ENCODE results near the gene MTCP1. TPM values are rescaled to one million over a fixed set of nuclear protein-coding genes. Genes with fewer than 3 reads are reported as not detected.
A peak's percentile ranks its signal among the peaks of the same experiment; 100 is the strongest.

The MTCP1 gene
- total RNA-seq, result 4.2 and 5.2 TPM in 2 replicates

GRCh38 chrX:155070975-155071693 lies at the start of gene MTCP1, which contains the start of the genes BRCC3 and CMC4:
TSS of gene MTCP1 (minus strand) at chrX:155071136. CDS start at chrX:155066010, 5,126 bp downstream.
TSS of gene BRCC3 (plus strand) at chrX:155071508. CDS start at chrX:155071528, 20 bp downstream.
TSS of gene CMC4 (minus strand) at chrX:155071136. CDS start at chrX:155064023, 7,113 bp downstream.
- peak; percentile 56 for DNase-seq (ENCODE audit: low read depth)

- DNase-seq (ENCODE audit: low read depth), result peak; percentile 0
Measured at GRCh38 chrX:155115174-155115819, 44.4 kb upstream of the MTCP1 start.

GRCh38 chrX:155113097-155113496 lies 42.2 kb upstream of the MTCP1 start:
- DNase-seq (ENCODE audit: low read depth), result no peak

- no peak for DNase-seq (ENCODE audit: low read depth)
Measured at GRCh38 chrX:155112171-155112570, 41.2 kb upstream of the MTCP1 start.

- DNase-seq (ENCODE audit: low read depth), result no peak
Measured at GRCh38 chrX:155108427-155108826, 37.5 kb upstream of the MTCP1 start.

GRCh38 chrX:155105919-155106318 lies 35.0 kb upstream of the MTCP1 start:
- no peak for DNase-seq (ENCODE audit: low read depth)

- DNase-seq (ENCODE audit: low read depth), result peak; percentile 17
Measured at GRCh38 chrX:155094468-155095061, 23.6 kb upstream of the MTCP1 start.

- no peak for DNase-seq (ENCODE audit: low read depth)
Measured at GRCh38 chrX:155086961-155087735, 16.2 kb upstream of the MTCP1 start.

GRCh38 chrX:155086202-155086840 lies 15.4 kb upstream of the MTCP1 start:
- no peak for DNase-seq (ENCODE audit: low read depth)

- no peak for DNase-seq (ENCODE audit: low read depth)
Measured at GRCh38 chrX:155071694-155072280, 851 bp upstream of the MTCP1 start.

GRCh38 chrX:155070663-155070974 lies 317 bp downstream of the MTCP1 start:
- no peak for DNase-seq (ENCODE audit: low read depth)

- DNase-seq (ENCODE audit: low read depth), result no peak
Measured at GRCh38 chrX:155070038-155070437, 898 bp downstream of the MTCP1 start.

GRCh38 chrX:155069414-155069813 lies 1.5 kb downstream of the MTCP1 start:
- DNase-seq (ENCODE audit: low read depth), result no peak

GRCh38 chrX:155068165-155068564 lies 2.8 kb downstream of the MTCP1 start:
- peak; percentile 81 for DNase-seq (ENCODE audit: low read depth)

- DNase-seq (ENCODE audit: low read depth), result peak; percentile 92
Measured at GRCh38 chrX:155065035-155065734, 5.8 kb downstream of the MTCP1 start.

- no peak for DNase-seq (ENCODE audit: low read depth)
Measured at GRCh38 chrX:155061760-155062159, 9.2 kb downstream of the MTCP1 start.

- DNase-seq (ENCODE audit: low read depth), result peak; percentile 70
Measured at GRCh38 chrX:155056877-155057792, 13.8 kb downstream of the MTCP1 start.

- no peak for DNase-seq (ENCODE audit: low read depth)
Measured at GRCh38 chrX:155056471-155056870, 14.5 kb downstream of the MTCP1 start.

GRCh38 chrX:155055494-155055893 lies 15.4 kb downstream of the MTCP1 start:
- no peak for DNase-seq (ENCODE audit: low read depth)

GRCh38 chrX:155054255-155054654 lies 16.7 kb downstream of the MTCP1 start:
- DNase-seq (ENCODE audit: low read depth), result no peak
